ENCODE measurements around the gene NPAS1.

DNA sequence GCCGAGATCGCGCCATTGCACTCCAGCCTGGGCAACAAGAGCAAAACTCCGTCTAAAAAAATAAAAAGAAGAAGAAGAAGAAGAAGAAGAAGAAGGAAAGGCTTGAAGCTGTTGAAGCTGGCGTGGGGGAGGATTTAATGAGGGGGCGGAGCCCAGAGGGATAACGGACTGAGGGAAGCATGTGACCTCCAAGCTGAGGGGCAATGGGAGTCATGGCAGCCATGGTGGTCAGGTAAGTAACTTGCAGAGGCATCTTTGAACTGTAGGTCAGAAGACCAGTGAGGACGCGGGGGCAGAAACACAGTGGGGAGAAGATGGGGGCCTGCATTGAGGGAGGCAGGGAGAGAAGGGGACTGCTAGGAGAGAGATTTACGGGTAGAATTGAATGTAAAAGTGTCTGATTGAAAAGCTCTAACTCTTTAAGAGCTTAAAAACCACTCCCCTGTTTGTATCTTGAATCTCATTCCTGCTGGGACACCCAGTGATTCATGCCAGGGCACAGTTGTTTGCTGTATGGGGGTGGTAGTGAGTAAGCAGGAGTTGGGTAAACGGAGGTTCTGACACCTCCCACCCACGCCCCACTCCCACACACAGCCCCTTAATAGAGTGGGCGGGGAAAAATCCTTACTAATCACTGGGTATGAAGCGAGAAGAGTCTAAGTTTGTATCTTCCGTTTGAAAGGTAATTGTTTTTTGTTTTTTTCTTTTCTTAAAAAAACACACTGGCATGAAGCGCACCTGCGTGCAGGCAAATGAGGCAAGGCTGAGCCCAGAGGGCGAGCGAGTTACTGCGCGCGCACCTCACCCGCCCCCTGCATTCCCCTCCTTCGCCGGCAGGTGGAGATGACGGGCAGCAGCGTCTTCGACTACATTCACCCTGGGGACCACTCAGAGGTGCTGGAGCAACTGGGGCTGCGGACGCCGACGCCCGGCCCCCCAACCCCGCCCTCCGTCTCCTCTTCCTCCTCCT is 15.8 kb downstream of the NPAS1 start:
- TF ChIP-seq, protein P1, sequence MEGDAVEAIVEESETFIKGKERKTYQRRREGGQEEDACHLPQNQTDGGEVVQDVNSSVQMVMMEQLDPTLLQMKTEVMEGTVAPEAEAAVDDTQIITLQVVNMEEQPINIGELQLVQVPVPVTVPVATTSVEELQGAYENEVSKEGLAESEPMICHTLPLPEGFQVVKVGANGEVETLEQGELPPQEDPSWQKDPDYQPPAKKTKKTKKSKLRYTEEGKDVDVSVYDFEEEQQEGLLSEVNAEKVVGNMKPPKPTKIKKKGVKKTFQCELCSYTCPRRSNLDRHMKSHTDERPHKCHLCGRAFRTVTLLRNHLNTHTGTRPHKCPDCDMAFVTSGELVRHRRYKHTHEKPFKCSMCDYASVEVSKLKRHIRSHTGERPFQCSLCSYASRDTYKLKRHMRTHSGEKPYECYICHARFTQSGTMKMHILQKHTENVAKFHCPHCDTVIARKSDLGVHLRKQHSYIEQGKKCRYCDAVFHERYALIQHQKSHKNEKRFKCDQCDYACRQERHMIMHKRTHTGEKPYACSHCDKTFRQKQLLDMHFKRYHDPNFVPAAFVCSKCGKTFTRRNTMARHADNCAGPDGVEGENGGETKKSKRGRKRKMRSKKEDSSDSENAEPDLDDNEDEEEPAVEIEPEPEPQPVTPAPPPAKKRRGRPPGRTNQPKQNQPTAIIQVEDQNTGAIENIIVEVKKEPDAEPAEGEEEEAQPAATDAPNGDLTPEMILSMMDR (conservative IDR thresholded peaks at IDR 0.05; ENCODE audit: low read depth in 2 of 2), result peak; percentile 78 to 86
- TF ChIP-seq NANOG (IDR thresholded peaks at IDR 0.05; ENCODE audit: borderline replicate concordance) (no peak), POLR2AphosphoS5 (IDR thresholded peaks at IDR 0.05; ENCODE audit: low read depth) (peak; percentile 54; the same call in 1 of the 2 replicates), CREB1 (CRISPR knock-in tag; IDR thresholded peaks at IDR 0.05; ENCODE audit: low read depth) (peak; percentile 66), EZH2 (IDR thresholded peaks at IDR 0.05; ENCODE audit: low read depth, unreplicated experiment) (no peak), EZH2phosphoT487 (IDR thresholded peaks at IDR 0.05; ENCODE audit: unreplicated experiment) (no peak)
- TF ChIP-seq, protein P2, sequence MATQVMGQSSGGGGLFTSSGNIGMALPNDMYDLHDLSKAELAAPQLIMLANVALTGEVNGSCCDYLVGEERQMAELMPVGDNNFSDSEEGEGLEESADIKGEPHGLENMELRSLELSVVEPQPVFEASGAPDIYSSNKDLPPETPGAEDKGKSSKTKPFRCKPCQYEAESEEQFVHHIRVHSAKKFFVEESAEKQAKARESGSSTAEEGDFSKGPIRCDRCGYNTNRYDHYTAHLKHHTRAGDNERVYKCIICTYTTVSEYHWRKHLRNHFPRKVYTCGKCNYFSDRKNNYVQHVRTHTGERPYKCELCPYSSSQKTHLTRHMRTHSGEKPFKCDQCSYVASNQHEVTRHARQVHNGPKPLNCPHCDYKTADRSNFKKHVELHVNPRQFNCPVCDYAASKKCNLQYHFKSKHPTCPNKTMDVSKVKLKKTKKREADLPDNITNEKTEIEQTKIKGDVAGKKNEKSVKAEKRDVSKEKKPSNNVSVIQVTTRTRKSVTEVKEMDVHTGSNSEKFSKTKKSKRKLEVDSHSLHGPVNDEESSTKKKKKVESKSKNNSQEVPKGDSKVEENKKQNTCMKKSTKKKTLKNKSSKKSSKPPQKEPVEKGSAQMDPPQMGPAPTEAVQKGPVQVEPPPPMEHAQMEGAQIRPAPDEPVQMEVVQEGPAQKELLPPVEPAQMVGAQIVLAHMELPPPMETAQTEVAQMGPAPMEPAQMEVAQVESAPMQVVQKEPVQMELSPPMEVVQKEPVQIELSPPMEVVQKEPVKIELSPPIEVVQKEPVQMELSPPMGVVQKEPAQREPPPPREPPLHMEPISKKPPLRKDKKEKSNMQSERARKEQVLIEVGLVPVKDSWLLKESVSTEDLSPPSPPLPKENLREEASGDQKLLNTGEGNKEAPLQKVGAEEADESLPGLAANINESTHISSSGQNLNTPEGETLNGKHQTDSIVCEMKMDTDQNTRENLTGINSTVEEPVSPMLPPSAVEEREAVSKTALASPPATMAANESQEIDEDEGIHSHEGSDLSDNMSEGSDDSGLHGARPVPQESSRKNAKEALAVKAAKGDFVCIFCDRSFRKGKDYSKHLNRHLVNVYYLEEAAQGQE (IDR thresholded peaks at IDR 0.05; ENCODE audit: unreplicated experiment), result no peak

Data from GM23338 (cell line).